ENCODE data around the gene SLC50A1. TPM values are rescaled to one million over a fixed set of nuclear protein-coding genes. Genes with fewer than 3 reads are reported as not detected.

The SLC50A1 gene
- total RNA-seq, 1 donor from 2014 or later, result 26.6 TPM

DNA sequence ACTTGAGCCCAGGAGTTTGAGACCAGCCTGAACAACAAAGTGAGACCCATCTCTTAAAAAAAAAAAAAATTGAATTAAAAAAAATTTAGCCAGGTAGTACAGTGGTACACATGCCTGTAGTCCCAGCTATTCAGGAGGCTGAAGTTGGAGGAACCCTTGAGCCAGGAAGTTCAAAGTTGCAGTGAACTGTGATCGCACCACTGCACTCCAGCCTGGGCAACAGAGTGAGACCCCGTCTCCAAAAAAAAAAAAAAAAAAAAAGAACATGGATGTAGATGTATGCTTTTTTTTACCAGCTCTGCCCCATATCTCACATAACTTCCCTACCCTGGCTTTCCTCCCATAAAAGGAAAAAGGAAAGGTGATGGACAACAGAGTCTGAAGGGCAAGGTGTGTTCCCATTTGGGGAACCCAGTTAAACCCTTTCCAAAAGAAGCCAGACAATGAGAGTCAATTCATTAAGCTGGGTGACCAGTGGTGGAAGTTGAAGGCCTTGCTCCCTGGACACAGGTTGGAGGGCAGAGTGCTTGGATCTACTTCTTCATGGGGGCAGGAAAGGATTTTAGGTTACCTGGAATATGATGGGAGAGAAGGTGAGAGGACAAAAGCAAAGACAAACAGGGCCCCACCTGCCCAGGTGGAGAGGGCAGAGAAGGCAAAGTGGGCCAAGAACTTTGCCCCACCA lies 34.6 kb downstream of the SLC50A1 start:
- Histone ChIP-seq H3K36me3 (ENCODE audit: control insufficient read depth, insufficient read depth, low read length) (no peaks in the 10 kb centered on the region), H3K27me3 (ENCODE audit: control insufficient read depth, insufficient read depth, low read length) (peaks cover 8% of the 10 kb centered on the region), H3K4me3 (ENCODE audit: low read depth, low read length) (no peak overlapping the region)
- TF ChIP-seq, protein P1, sequence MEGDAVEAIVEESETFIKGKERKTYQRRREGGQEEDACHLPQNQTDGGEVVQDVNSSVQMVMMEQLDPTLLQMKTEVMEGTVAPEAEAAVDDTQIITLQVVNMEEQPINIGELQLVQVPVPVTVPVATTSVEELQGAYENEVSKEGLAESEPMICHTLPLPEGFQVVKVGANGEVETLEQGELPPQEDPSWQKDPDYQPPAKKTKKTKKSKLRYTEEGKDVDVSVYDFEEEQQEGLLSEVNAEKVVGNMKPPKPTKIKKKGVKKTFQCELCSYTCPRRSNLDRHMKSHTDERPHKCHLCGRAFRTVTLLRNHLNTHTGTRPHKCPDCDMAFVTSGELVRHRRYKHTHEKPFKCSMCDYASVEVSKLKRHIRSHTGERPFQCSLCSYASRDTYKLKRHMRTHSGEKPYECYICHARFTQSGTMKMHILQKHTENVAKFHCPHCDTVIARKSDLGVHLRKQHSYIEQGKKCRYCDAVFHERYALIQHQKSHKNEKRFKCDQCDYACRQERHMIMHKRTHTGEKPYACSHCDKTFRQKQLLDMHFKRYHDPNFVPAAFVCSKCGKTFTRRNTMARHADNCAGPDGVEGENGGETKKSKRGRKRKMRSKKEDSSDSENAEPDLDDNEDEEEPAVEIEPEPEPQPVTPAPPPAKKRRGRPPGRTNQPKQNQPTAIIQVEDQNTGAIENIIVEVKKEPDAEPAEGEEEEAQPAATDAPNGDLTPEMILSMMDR (IDR thresholded peaks at IDR 0.05; ENCODE audit: insufficient read depth, low read length, poor library complexity, severe bottlenecking), result no peak
- no peak for DNase-seq (ENCODE audit: low read depth)

DNA sequence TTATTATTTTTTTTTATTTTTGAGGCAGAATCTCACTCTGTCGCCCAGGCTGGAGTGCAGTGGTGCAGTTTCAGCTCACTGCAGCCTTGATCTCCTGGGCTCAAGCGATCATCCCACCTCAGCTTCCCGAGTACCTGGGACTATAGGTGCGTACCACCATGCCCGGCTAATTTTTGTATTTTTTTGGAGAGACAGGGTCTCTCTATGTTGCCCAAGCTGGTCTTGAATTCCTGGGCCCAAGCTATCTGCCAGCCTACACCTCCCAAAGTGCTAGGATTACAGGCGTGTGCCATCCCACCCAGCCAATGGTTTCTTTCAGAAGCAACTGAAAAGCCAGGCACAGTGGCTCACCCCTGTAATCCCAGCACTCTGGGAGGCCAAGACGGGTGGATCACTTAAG lies 35.2 kb downstream of the SLC50A1 start:
- Histone ChIP-seq H3K4me3 (ENCODE audit: low read depth, low read length) (no peak overlapping the region), H3K36me3 (ENCODE audit: control insufficient read depth, insufficient read depth, low read length) (no peaks in the 10 kb centered on the region), H3K27me3 (ENCODE audit: control insufficient read depth, insufficient read depth, low read length) (peaks cover 8% of the 10 kb centered on the region)
- TF ChIP-seq, protein P1 (IDR thresholded peaks at IDR 0.05; ENCODE audit: insufficient read depth, low read length, poor library complexity, severe bottlenecking), result no peak
- DNase-seq (ENCODE audit: low read depth), result no peak

DNA sequence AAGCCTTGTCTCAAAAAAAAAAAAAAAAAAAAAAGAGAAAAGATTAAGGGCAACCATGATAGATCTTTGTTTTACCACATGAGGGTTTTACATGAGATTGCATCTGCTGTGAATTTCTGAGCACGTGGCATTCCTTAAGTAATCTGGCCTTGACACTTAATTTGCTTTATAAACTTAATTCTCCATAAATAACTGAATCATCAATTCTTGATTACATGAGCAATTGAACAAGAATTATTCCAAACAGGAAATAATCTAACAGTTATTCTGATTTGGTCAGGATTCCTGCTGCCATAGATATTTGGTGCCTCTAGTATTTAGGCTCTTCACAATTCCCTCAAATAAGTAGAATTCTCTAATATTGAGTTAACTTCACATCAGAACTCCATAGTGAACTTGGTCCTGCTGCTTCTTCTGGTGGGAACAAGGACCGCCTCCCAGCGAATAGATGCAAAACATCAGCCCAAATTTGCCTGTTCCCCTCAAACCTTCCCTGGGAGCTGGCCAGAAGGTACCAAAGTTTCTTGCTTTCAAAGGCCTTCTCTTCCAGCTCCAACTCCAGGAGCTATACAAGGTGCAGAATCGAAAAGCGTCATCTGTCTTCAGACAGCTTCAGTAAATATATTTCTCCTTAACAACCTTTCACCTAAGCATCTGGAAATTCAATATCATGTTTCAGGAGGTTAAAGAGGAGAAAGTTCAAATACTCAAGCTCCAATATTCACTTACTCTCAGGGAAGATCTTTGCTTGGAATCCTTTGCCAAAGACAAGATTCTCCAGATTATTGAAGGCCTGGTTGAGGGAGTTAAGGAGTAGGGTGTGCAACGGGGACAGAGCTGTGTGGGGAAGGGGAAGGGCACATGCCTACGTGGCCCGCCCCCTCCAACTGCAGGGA lies 36.4 kb downstream of the SLC50A1 start:
- DNase-seq (ENCODE audit: low read depth), result no peak
- Histone ChIP-seq H3K4me3 (ENCODE audit: low read depth, low read length) (peak overlapping the region; percentile 85), H3K36me3 (ENCODE audit: control insufficient read depth, insufficient read depth, low read length) (peaks cover under 1% of the 10 kb centered on the region), H3K27me3 (ENCODE audit: control insufficient read depth, insufficient read depth, low read length) (peaks cover 2% of the 10 kb centered on the region)
- TF ChIP-seq, protein P1 (IDR thresholded peaks at IDR 0.05; ENCODE audit: insufficient read depth, low read length, poor library complexity, severe bottlenecking), result no peak

- Histone ChIP-seq H3K4me3 (ENCODE audit: low read depth, low read length) (peak within 1 kb of the TSS; percentile 85), H3K36me3 (ENCODE audit: control insufficient read depth, insufficient read depth, low read length) (peaks cover 1% of the 10 kb centered on the region), H3K27me3 (ENCODE audit: control insufficient read depth, insufficient read depth, low read length) (no peaks in the 10 kb centered on the region)
- DNase-seq (ENCODE audit: low read depth), result peak; percentile 86
- TF ChIP-seq, protein P1 (IDR thresholded peaks at IDR 0.05; ENCODE audit: insufficient read depth, low read length, poor library complexity, severe bottlenecking), result peak; percentile 90
Measured at GRCh38 chr1:155172732-155173477, 37.3 kb downstream of the SLC50A1 start, which contains the start of gene KRTCAP2. Gene KRTCAP2 (minus strand): TSS chr1:155173304. CDS start chr1:155173224, 80 bp downstream.

DNA sequence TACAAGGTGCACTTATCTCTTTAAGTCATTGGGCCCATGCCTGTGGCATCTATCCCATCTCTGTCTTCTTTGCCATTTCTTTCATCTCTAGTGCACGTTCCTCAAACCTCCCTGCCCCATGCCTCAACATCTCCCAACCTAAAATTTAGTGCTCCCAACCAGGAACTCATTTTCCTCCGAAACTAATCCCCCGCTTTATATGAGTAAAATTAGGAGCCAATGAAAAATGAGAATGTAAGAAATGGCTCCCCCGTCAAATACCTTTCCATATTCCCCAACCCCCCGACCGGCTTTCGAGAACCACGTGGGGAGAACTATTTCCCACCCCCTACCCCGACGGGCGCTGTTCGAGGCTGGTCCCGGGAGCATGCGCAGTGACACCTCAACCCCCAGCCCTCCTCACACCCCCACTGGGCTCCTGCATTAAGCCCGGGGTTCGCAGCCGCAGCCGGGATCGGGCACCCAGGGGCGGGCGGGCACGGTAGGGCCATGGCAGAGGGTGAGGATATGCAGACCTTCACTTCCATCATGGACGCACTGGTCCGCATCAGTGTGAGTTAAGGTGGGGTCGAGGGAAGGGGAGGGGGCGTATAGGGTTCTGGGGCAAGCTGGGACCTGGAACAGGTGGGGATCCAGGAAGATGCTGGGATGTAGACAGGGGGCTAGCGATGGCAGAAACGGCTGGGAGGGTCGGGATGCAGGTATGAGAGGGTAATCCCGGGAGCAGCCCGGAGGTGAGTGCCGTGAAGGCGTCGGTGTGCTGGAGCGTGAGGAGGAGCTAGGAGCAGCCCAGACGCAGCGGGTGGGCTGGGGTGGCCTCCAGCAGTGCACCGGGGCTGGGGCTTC lies 38.0 kb downstream of the SLC50A1 start, which contains the start of gene TRIM46:
Gene TRIM46, plus strand, starts transcription at position 372 of the 846 bp plus-strand sequence. Its CDS starts 118 bp downstream, at position 490.
- peak within 1 kb of the TSS; percentile 85 for H3K4me3 ChIP-seq (ENCODE audit: low read depth, low read length)
- peaks cover 5% of the 10 kb centered on the region for H3K36me3 ChIP-seq (ENCODE audit: control insufficient read depth, insufficient read depth, low read length)
- no peak for DNase-seq (ENCODE audit: low read depth)
- TF ChIP-seq, protein P1 (IDR thresholded peaks at IDR 0.05; ENCODE audit: insufficient read depth, low read length, poor library complexity, severe bottlenecking), result no peak
- H3K27me3 ChIP-seq (ENCODE audit: control insufficient read depth, insufficient read depth, low read length), result no peaks in the 10 kb centered on the region
